Mesenteric fat pad (tissue), 1 donor: ENCODE data around the gene GATAD1. TPM values are rescaled to one million over a fixed set of nuclear protein-coding genes. Genes with fewer than 3 reads are reported as not detected.
"Not testable (repeated sequence)": the region's sequence is repeated elsewhere in the genome, so short reads cannot be mapped to it uniquely, and the experiment has no call there.

Source experiments
- DNase-seq: peaks from one replicate; pipeline ENCODE4 v3.0.0-alpha.2; 2020; ENCODE audit warnings: low spot score
- total RNA-seq: library from RNA; stranded (reverse); fragmentation: NEBNext Ultra II Directional; extraction: Animal tissue kit (Norgen Biotek cat#: 25700); gene quantifications from one replicate; pipeline ENCODE4 v1.2.1, GENCODE V29; 2021
- donor health status: DM: yes; HTN: yes; CAD: no.

The GATAD1 gene
- total RNA-seq, 1 donor from 2014 or later: 29.6 TPM

DNA sequence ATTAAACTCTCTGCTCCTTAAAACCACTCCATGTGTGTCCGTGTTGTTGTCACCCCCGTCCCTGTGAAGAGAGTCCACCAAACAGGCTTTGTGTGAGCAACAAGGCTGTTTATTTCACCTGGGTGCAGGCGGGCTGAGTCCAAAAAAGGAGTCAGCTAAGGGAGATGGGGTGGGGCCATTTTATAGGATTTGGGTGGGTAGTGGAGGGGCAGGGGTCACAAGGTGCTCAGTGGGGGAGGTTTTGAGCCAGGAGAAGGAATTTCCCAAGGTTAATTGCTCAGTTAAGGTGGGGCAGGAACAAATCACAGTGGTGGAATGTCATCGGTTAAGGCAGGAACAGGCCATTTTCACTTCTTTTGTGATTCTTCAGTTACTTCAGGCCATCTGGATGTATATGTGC is 31.9 kb downstream of the GATAD1 start:
- not testable (repeated sequence) for DNase-seq

DNA sequence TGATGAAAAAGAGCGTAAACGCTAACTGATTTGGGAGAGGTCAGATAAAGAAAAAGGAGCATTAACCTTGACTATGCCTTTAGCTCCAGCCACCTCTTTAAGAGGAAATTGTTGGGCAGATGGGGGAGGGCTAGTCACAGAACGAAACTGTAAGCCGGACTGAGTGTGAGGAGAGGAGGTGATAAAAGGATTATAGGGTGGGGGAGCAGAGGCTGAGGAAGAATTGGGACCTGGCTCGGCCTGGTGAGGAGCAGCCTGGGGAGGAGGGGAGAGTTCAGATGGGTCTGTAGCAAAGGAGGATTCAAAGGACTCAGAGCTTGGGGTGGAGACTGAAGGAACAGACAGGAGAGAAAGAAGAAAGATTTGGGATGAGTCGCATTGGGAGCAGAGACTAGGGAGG is 36.3 kb downstream of the GATAD1 start:
- DNase-seq: not testable (repeated sequence)

DNA sequence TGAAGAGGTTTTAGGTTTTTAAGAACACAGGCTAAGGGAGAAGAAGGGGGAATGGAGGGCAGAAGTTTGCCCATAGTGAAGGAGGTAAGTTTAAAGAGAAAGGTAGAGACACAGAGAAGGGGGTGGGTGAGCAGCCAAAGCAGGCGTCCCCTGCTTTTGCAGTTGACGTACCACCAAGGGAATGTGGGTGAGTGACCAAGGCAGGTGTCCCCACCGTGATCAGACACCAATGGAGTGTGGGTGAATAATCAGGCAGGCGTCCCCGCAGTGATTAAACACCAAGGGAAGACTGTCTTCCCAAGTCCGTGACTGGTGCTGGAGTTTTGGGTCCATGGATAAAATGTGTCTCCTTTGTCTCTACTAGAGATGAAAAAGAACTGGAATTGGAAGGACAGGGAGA is 36.9 kb downstream of the GATAD1 start:
- DNase-seq: not testable (repeated sequence)

DNA sequence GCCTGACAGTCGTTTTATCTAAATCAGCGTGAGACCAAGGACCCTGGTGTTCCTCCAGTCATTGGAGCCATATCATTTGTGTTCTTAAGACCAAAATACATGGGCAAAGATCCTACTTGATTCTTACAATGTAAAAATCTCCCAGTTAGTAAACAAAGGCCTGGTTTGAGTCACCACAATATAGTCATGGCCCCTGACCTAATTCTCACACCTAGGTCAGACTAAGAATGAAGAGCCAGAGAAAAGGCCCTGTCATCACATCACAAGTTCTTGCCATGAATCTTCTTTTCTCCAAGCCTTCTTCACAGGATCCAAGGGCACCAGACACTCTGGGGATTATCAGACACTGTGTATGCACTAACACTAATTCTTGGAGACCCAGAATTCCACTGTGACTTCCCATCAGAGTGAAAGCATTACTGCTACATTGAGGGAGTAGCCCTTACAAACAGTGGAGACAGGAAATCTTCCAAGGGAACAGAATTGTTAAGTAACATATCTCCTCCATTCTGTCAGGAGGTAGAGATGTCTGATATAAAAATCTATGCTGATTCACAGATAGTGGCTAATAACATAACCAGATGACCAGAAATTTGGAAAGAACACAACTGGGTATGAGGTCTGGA is 38.1 kb downstream of the GATAD1 start:
- DNase-seq: no peak

DNA sequence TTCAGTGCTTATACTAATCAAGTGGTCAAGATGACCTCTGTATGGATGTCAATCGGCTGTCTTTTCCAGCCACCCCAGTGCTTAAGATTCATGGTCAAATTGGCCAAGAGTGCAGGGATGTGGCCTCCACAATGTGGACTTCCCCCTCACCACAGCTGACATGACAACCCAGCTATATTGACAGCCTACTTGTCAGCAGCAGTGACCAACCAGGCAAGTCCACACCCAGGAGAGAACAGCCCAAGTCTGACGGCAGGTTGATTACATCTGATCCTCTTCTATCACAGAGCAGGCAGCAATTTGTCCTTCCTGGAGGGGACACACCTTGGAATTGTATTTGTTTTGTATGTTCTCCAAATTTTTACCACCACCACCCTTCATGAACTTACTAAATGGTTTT is 38.7 kb downstream of the GATAD1 start:
- DNase-seq: no peak

DNA sequence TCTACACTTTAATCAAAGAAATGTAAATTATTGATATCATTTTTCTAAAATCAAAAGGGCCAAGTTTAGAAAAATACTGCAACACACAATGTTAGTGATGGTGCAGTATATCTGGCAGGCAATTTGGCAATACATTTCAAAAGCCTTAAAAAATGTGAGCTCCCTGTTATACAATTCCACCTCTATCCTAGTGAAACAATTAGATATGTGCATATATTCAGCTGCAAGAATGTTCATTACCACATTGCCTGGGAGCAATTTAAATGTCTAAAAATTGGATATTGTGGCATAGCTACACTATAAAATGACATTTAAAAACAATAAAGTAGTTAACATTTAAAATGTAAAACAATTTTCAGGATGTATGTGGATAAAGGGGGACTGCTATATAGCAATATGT is 40.5 kb downstream of the GATAD1 start:
- DNase-seq: no peak

DNA sequence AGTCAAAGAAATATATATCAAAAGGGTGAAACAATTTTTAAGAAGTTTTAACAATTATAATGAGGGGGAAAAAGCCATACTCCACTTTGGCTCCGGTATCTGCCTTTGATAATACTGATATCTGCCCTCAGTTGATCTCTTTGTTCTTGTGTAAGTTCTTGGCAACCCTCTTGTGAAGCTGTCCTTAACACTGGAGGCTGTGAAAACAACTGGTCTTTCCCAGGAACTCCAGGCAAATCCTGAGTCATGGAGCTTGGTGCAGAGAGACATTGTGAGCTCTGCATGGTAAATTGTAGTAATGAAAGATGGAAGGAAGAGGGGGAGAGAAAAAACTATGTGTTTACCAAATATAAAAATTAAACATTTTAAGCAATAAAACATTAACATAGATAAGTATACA is 42.4 kb downstream of the GATAD1 start:
- DNase-seq: no peak

DNA sequence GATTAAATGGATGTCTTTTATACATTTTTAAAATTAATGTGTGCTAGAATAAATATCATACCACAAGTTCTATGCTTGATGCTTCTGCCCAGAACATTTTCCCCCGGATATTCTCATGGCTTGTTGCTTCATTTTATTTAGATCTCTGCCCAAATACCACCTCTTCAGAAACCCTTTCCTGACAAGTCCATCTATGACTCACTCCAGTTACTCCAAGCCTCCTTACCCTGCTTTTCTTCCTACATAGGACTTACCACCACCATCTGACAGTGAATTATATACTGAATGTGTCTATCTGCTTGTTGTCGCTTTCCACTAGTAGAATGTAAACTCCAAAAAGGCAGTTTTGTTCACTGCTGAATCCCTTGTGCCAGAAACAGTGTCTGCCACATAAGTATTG is 49.6 kb downstream of the GATAD1 start:
- no peak for DNase-seq

DNA sequence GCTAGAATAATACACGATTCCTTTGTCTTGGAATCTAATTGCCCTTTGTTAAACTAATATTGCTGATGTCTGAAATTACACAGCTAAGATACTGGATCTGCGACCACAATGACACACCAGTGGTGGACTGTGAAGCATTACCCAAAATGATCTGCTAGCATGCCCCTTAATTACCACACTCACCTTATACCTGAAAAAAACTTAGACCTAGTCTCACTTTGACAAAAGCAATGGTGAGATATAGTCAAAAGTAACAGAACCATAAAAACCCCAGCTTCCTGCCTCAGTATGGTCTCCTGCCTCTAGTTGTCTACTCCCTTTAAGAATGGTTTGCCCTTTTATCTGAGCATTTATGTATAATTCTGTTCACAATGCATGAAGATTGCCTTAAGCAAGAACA is 51.3 kb downstream of the GATAD1 start:
- DNase-seq: no peak

DNA sequence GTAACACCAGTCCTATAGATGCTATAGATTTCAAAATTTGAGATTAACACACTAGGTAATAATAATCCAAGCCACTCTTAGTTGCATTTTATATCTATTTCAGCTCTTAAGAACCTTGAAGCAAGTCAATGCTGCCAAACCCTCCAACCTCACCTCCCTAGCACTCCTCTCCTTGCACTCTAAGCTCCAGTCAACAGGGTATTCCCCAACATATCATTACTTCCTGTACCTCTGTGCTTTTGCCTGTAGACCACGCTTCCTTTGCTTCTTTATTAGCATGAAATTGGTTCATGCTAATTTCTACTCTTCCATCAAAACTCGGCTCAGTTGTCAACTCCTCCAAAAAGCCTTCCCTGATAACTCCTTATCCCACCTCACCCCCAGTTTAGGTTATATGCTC is 56.5 kb downstream of the GATAD1 start:
- DNase-seq: no peak

DNA sequence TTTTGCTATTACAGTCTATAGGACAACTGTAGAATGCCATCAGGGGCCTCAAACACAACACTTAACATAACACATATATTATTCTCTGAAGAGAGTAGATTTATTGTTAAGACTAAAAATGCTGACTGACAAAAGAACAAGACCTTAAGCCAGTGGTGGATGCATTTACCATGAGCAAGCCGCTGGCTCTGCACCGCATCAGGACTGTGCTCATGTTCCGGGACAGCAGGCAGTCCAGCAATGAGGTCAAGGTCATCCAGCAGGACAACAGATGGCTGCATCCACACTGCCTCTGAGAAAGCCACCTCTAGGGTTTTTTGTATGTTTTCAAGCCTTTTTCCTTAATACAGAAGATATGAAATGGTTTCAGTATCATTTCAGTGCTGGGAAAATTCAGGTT is 57.3 kb downstream of the GATAD1 start:
- no peak for DNase-seq

DNA sequence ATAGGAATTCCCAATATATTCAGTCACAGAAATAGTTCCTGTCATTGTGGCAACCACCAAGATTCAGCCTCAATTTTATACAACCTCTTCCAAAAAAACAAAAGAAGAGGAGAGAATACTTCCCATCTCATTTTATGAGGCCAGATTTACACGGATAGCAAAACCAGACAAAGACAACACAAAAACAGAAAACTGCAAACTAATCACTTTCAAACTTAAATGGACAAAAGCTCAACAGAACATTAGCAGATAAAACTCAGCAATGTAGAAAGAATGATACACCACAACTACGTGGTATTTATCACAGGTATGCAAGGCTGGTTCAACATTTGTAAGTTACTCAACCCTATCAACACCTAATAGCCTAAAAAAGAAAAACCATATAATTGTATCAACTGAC is 59.1 kb downstream of the GATAD1 start:
- no peak for DNase-seq

DNA sequence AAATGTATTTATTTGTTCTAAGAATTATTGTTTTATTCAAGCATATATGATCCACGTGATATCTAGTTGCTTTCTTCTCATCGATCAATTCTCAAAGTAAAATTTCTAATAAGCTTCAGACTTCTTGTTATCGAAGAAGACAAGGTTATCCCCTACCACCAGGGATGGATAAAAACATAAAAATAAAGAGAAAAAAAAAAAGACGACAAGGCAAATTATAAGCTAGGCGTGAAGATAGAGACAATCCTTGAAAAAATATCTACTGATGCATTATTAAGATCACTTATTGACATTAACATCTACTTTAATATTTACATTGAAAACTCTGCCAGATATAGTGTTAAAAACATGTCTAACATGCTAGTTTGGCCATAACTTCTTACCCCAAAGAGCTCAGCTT is 61.7 kb downstream of the GATAD1 start:
- DNase-seq: no peak

Other genes starting within 250 kb of the GATAD1 start
- 29.0 TPM for gene KRIT1, start 201.6 kb upstream of the GATAD1 start, total RNA-seq
- gene ANKIB1, start 201.5 kb upstream of the GATAD1 start, total RNA-seq: 66.9 TPM
- gene ERVW-1, start 30.5 kb downstream of the GATAD1 start, total RNA-seq: not detected
- gene PEX1, start 81.0 kb downstream of the GATAD1 start, total RNA-seq: 12.5 TPM
- gene RBM48, start 81.3 kb downstream of the GATAD1 start, total RNA-seq: 8.0 TPM
- 24.0 TPM for gene FAM133B, start 142.9 kb downstream of the GATAD1 start, total RNA-seq